A549 (cell line): ENCODE results near the gene PDZD7. TPM values are rescaled to one million over a fixed set of nuclear protein-coding genes. Genes with fewer than 3 reads are reported as not detected.

Experiments
- ATAC-seq, 2 experiments: fragments of 200-7000 bp in 1 of 2; fragments of >200 bp in 1 of 2; cut with Nextera tagmentation in 1 of 2; cut with Tn5 transposase in 1 of 2; 3 replicates each; pipeline versions ENCODE4 v1.8.0 to v1.9.1; 2018 to 2020; ENCODE audit warnings: mild to moderate bottlenecking in 1 of 2, moderate library complexity in 1 of 2
- CTCF ChIA-PET: fragments of 300-600 bp; sonication (Branson Sonifier 250); formaldehyde crosslinking; extraction: SDS; loops from one replicate; lab custom pipeline; 2021; ENCODE audit warnings: antibody characterized with exemption, inconsistent platforms; lab: Yijun Ruan, JAX
- POLR2A ChIA-PET: fragments of 350-600 bp; formaldehyde crosslinking; extraction: SDS; loops from one replicate; lab custom pipeline; 2021; ENCODE audit warnings: antibody characterized with exemption, inconsistent platforms; lab: Yijun Ruan, JAX
- DNase-seq, 2 experiments: peaks; one replicate each; pipeline versions ENCODE4 v3.0.0 to v3.0.0-alpha.2; 2011 to 2016; ENCODE audit warnings: low read depth in 1 of 2, low spot score in 1 of 2
- FAIRE-seq: peaks from 2 replicates; lab custom pipeline; 2011; peaks lifted over from hg19 to GRCh38; lab: Jason Lieb, UNC
- H3K27ac ChIP-seq, 2 experiments: fragments of >200 bp; sonication (Bioruptor Twin); formaldehyde crosslinking; 3 replicates each; pipeline ENCODE4 v1.5.1; 2016 to 2017
- H3K4me1 ChIP-seq: fragments of >200 bp; sonication (Bioruptor Twin); formaldehyde crosslinking; 3 replicates; pipeline ENCODE4 v1.6.1; 2016
- H3K4me2 ChIP-seq: fragments of >200 bp; sonication (Bioruptor Twin); formaldehyde crosslinking; 3 replicates; pipeline ENCODE4 v1.6.1; 2016
- H3K4me3 ChIP-seq: fragments of >200 bp; sonication (Bioruptor Twin); formaldehyde crosslinking; 3 replicates; pipeline ENCODE4 v1.5.1; 2016
- H3K9me3 ChIP-seq: fragments of >200 bp; sonication (Bioruptor Twin); formaldehyde crosslinking; 3 replicates; pipeline ENCODE4 v1.6.1; 2016
- CEBPB ChIP-seq, 2 experiments: fragments of >200 bp in 1 of 2; sonication (Bioruptor Twin) in 1 of 2; formaldehyde crosslinking in 1 of 2; IDR thresholded peaks; 2 replicates each; pipeline ENCODE4 v1.6.1; 2012 to 2016
- CHD2 ChIP-seq: fragments of 150-350 bp; IDR thresholded peaks from 2 replicates; pipeline ENCODE4 v1.6.1; 2014; ENCODE audit warnings: low read length; ENCODE audit not compliant: partially characterized antibody
- CTCF ChIP-seq: fragments of >200 bp; sonication (Bioruptor Twin); formaldehyde crosslinking; IDR thresholded peaks from 3 replicates; pipeline ENCODE4 v1.5.1; 2016
- E2F6 ChIP-seq: IDR thresholded peaks from 2 replicates; pipeline ENCODE4 v1.6.1; 2012; ENCODE audit warnings: low read depth, borderline replicate concordance
- EHMT2 ChIP-seq: fragments of 200-600 bp; sonication (generic); IDR thresholded peaks from 2 replicates; pipeline ENCODE4 v1.6.1; 2016; ENCODE audit warnings: antibody characterized with exemption, low read depth, mild to moderate bottlenecking, moderate library complexity
- EP300 ChIP-seq, 2 experiments: fragments of >200 bp; sonication (Bioruptor Twin); formaldehyde crosslinking; IDR thresholded peaks; 2 replicates in 1 of 2; 3 replicates in 1 of 2; pipeline ENCODE4 v1.6.1; 2016 to 2017
- ESRRA ChIP-seq: fragments of 150-350 bp; IDR thresholded peaks from 2 replicates; pipeline ENCODE4 v1.6.1; 2014; ENCODE audit warnings: mild to moderate bottlenecking, low read length, borderline replicate concordance
- HES2 ChIP-seq: fragments of >200 bp; sonication (Bioruptor Twin); formaldehyde crosslinking; IDR thresholded peaks from 2 replicates; pipeline ENCODE4 v1.6.1; 2016
- PBX3 ChIP-seq: IDR thresholded peaks from 2 replicates; pipeline ENCODE4 v1.6.1; 2012
- RAD21 ChIP-seq, 2 experiments: fragments of >200 bp in 1 of 2; sonication (Bioruptor Twin) in 1 of 2; formaldehyde crosslinking in 1 of 2; IDR thresholded peaks in 1 of 2; conservative IDR thresholded peaks in 1 of 2; 2 replicates in 1 of 2; 3 replicates in 1 of 2; pipeline ENCODE4 v1.6.1; 2012 to 2018; ENCODE audit warnings: inconsistent platforms in 1 of 2
- RCOR1 ChIP-seq: fragments of 150-350 bp; IDR thresholded peaks from 2 replicates; pipeline ENCODE4 v1.6.1; 2014; ENCODE audit warnings: antibody characterized with exemption, low read length, low read depth
- RFX5 ChIP-seq: fragments of 450-650 bp; IDR thresholded peaks from 2 replicates; pipeline ENCODE4 v1.7.1; 2014; ENCODE audit warnings: antibody characterized with exemption, mild to moderate bottlenecking, moderate library complexity
- SMC3 ChIP-seq: fragments of >200 bp; sonication (Bioruptor Twin); formaldehyde crosslinking; IDR thresholded peaks from 3 replicates; pipeline ENCODE4 v1.6.1; 2018; ENCODE audit warnings: inconsistent platforms
- ZSCAN20 ChIP-seq: fragments of 250-450 bp; sonication (Bioruptor Pico); IDR thresholded peaks from 2 replicates; pipeline ENCODE4 v1.8.0; 2022; ENCODE audit warnings: mild to moderate bottlenecking, moderate library complexity
- WGBS: methylation state at CpG from one replicate; pipeline ENCODE4 v1.1.6; 2017; ENCODE audit errors: missing lambda C conversion rate; 5-methylcytosine and 5-hydroxymethylcytosine counted together
- polyA plus RNA-seq, 4 experiments: library from polyadenylated mRNA; depleted of rRNA in 3 of 4; stranded (reverse); fragments of >200 nt; fragmentation: RNase III in 1 of 4; extraction: RNeasy Plus Mini Kit Qiagen cat#74134 plus additional on column Dnase treatment in 1 of 4; gene quantifications; 2 replicates in 3 of 4; 3 replicates in 1 of 4; pipeline ENCODE4 v1.2.3, GENCODE V29; 2011 to 2017
- TF ChIP-seq, protein P1 (sequence below): fragments of 450-650 bp; IDR thresholded peaks from 2 replicates; pipeline ENCODE4 v1.6.1; 2014; ENCODE audit warnings: antibody characterized with exemption
- TF ChIP-seq, protein P2 (sequence below): fragments of 250-450 bp; sonication (Bioruptor Pico); IDR thresholded peaks from 2 replicates; pipeline ENCODE4 v1.5.0; 2020; ENCODE audit warnings: low read depth, mild to moderate bottlenecking, moderate library complexity

The PDZD7 gene
- polyA plus RNA-seq, 2 of the 4 experiments (the other 2 are of a cell fraction), result 0.21 to 0.56 TPM

DNA sequence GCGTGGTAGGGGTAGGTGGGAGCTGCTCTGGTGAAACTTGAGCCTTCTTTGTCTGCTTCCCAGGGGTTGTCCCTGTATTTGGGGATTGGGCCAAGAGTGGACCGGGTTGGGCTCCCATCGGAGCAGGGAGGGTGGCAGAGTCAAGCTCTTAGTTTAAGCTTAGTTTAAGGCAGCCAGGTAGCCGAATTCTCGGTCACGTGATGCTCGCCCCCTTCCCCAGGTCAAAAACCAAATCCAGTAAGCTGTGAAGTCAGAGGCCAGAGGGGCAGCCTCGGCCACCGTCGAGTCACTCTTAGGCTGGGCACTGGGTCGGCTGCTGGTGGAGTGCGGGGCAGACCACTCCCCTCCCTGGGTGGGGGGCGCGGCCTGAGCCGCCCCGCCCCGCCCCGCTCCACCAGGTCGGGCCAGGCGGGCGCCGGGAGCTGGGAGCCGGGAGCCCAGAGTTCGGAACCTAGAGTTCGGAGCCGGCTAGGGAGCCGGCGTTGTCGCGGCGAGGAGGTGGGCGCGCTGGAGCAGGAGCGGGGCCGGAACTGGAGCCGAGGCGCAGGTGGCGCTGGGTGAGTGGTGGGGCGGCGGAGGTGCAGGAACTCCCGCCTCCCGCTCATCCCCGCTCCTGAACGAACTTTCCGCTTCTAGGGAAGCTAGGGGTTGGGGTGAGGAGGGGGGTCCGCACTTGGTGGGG lies 34.1 kb downstream of the PDZD7 start:
- DNase-seq (peak; percentile 40 to 57), ATAC-seq (peak; percentile 14 to 58), FAIRE-seq (no peak)
- H3K27ac ChIP-seq, result peak overlapping the region; percentile 98
- peak overlapping the region; percentile 92 for H3K4me3 ChIP-seq
- POLR2A ChIA-PET, result interaction anchor here (1.7 to 2.3 kb wide), 3 partner anchors 10 to 20 kb away, joined by 5 to 6 read pairs (median 5); partner anchors contain the start of genes MRPL43 and TWNK
- H3K4me2 ChIP-seq, result peak overlapping the region; percentile 89
- CTCF ChIA-PET, result interaction anchor here (0.5 to 25.8 kb wide), 23 partner anchors 9 to 840 kb away, joined by 3 to 608 read pairs (median 6); partner anchors contain the start of genes KAZALD1, MRPL43, PDZD7 and SEMA4G
- H3K9me3 ChIP-seq, result no peaks in the 10 kb centered on the region
- WGBS, result 15% methylated on average over 25 of the region's 46 CpGs
- H3K4me1 ChIP-seq, result peaks cover 27% of the 10 kb centered on the region
- TF ChIP-seq, protein P1, sequence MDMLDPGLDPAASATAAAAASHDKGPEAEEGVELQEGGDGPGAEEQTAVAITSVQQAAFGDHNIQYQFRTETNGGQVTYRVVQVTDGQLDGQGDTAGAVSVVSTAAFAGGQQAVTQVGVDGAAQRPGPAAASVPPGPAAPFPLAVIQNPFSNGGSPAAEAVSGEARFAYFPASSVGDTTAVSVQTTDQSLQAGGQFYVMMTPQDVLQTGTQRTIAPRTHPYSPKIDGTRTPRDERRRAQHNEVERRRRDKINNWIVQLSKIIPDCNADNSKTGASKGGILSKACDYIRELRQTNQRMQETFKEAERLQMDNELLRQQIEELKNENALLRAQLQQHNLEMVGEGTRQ, result peak; percentile 75; the same call in 1 of the 2 replicates
- TF ChIP-seq CHD2, result no peak
- TF ChIP-seq, protein P2, sequence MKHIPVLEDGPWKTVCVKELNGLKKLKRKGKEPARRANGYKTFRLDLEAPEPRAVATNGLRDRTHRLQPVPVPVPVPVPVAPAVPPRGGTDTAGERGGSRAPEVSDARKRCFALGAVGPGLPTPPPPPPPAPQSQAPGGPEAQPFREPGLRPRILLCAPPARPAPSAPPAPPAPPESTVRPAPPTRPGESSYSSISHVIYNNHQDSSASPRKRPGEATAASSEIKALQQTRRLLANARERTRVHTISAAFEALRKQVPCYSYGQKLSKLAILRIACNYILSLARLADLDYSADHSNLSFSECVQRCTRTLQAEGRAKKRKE (CRISPR knock-in tag), result no peak

DNA sequence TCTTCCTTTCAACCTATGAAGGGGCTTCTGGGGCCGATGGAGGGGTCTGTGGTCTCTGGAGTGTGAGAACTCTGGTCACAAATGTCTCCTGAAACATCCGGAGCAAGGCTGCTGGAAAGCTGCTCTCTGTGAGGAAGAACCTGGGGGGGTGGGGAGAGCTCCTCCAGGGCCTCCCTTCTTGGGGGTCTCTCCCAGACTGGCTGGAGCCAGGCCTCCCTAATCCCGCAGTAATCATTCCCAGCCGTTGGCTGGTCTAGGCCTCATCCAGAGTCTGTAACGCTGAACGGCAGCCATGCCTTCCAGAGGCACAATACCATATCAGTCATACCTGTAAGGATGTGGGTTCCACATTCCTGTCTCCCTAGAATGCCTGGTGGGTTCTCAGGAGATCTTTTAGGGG lies 35.7 kb downstream of the PDZD7 start:
- no peak overlapping the region for H3K4me2 ChIP-seq
- DNase-seq, result no peak
- TF ChIP-seq ZSCAN20, result no peak
- no peak for TF ChIP-seq RFX5
- TF ChIP-seq EP300 (IDR thresholded peaks at IDR 0.05), result no peak
- TF ChIP-seq, protein P1, result no peak
- TF ChIP-seq CHD2, result no peak
- TF ChIP-seq HES2, result no peak
- TF ChIP-seq PBX3, result no peak
- TF ChIP-seq CEBPB (IDR thresholded peaks at IDR 0.05), result no peak
- no peak for TF ChIP-seq RCOR1
- TF ChIP-seq EHMT2, result no peak
- TF ChIP-seq, all 56 proteins: peak for 0
- 96% methylated on average over 6 of the region's 6 CpGs for WGBS
- Histone ChIP-seq H3K27ac (no peak overlapping the region), H3K4me3 (no peak overlapping the region), H3K4me1 (peaks cover 13% of the 10 kb centered on the region), H3K9me3 (no peaks in the 10 kb centered on the region)
- no peak for FAIRE-seq
- ATAC-seq, result no peak
- POLR2A ChIA-PET, result no interaction called here
- CTCF ChIA-PET, result interaction anchor here (0.6 to 25.8 kb wide), 5 partner anchors 10 to 45 kb away, joined by 3 to 608 read pairs (median 145); partner anchors contain the start of genes PDZD7 and SFXN3

DNA sequence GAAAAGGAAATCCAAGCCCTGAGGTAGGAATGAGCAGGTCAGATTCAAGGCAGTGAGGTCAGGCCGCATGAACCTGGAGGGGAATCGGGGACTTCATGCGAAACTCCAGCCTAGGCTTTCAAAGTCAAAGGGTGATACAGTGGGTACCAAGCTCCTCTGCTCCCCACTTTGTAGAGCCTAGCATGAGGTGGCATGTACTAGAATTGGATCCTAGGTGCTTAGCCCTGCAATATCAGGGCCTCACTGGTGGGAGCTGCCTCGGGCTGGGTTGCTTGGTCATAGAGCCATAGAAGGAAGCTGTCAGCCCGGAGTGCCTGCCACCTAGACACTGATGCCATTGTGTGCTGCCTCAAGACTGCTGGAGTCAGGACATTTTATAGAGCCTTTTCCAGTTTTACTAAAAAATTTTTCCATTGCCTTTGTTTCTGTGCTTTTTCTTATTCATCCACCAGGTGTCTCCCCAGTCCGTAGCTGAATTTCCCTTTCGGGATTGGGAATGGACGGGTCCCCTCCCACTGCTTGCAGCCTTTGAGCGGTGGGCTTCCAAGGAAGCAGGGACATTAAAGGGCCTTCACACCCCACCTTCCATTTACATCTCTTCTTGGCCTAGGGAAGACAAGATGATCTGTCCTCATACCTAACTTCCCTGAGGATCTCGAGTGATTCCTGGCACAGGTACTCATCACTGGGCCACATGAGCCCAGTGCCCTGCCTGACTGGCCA lies 36.8 kb downstream of the PDZD7 start:
- DNase-seq, result peak; percentile 54 to 55
- no peak overlapping the region for H3K4me2 ChIP-seq
- H3K9me3 ChIP-seq, result no peaks in the 10 kb centered on the region
- ATAC-seq, result no peak
- TF ChIP-seq RAD21 (conservative IDR thresholded peaks at IDR 0.05 in 1 of 2, IDR thresholded peaks at IDR 0.05 in 1 of 2) (peak; percentile 68 to 69), SMC3 (peak; percentile 65), ESRRA (no peak), CTCF (peak; percentile 75), E2F6 (no peak)
- FAIRE-seq, result no peak
- no peak overlapping the region for H3K4me3 ChIP-seq
- ChIA-PET POLR2A (interaction anchor here (0.6 to 1.3 kb wide), 3 partner anchors 13 to 22 kb away, joined by 3 to 6 read pairs (median 3); no protein-coding TSS in a partner anchor), CTCF (interaction anchor here (0.6 to 25.8 kb wide), 17 partner anchors 9 to 730 kb away, joined by 3 to 608 read pairs (median 4); partner anchors contain the start of genes PDZD7 and SFXN3)
- H3K27ac ChIP-seq, result no peak overlapping the region
- 46% methylated on average over 10 of the region's 10 CpGs for WGBS
- H3K4me1 ChIP-seq, result peaks cover 17% of the 10 kb centered on the region
